Thyroid gland (tissue), 4 donors: ENCODE measurements around the gene CBFA2T2. TPM values are rescaled to one million over a fixed set of nuclear protein-coding genes. Genes with fewer than 3 reads are reported as not detected.
"Not testable (repeated sequence)": the region's sequence is repeated elsewhere in the genome, so short reads cannot be mapped to it uniquely, and the experiment has no call there.

Experiments used
- DNase-seq, 2 donors: peaks; one replicate each; pipeline ENCODE4 v3.0.0-alpha.2; 2019
- H3K27ac ChIP-seq, 3 donors: fragments of 200-600 bp; sonication (generic); 1 replicate in 2 of 3; 2 replicates in 1 of 3; pipeline ENCODE4 v1.5.1; 2016 to 2019; ENCODE audit warnings: mild to moderate bottlenecking in 1 of 3, moderate library complexity in 1 of 3
- H3K27me3 ChIP-seq: fragments of 200-600 bp; sonication (generic); one replicate; pipeline ENCODE4 v1.5.1; 2019
- H3K36me3 ChIP-seq, 2 donors: fragments of 200-600 bp; sonication (generic); one replicate each; pipeline ENCODE4 v1.5.1; 2016 to 2019
- H3K4me1 ChIP-seq, 2 donors: fragments of 200-600 bp; sonication (generic); one replicate each; pipeline ENCODE4 v1.5.1; 2017 to 2019
- H3K4me3 ChIP-seq, 3 donors: fragments of 200-600 bp; sonication (generic); replicated peaks in 1 of 3; 1 replicate in 2 of 3; 2 replicates in 1 of 3; pipeline ENCODE4 v1.5.1; 2016; ENCODE audit warnings: mild to moderate bottlenecking in 1 of 3
- H3K9me3 ChIP-seq: fragments of 200-600 bp; sonication (generic); one replicate; pipeline ENCODE4 v1.5.1; 2017
- CTCF ChIP-seq, 6 experiments: fragments of 200-600 bp in 3 of 6; fragments of 450-650 bp in 3 of 6; sonication (generic) in 3 of 6; IDR thresholded peaks; one replicate each; pipeline ENCODE4 v1.5.1; 2016 to 2019; ENCODE audit warnings: antibody characterized with exemption in 6 of 6, mild to moderate bottlenecking in 2 of 6, inconsistent platforms in 1 of 6, moderate library complexity in 1 of 6
- POLR2A ChIP-seq, 2 donors: fragments of 450-650 bp; IDR thresholded peaks; one replicate each; pipeline ENCODE4 v1.6.1; 2017; ENCODE audit warnings: antibody characterized with exemption in 2 of 2, mild to moderate bottlenecking in 2 of 2, moderate library complexity in 1 of 2
- WGBS, 2 donors: methylation state at CpG; one replicate each; pipeline ENCODE4 v1.1.5; 2017; 5-methylcytosine and 5-hydroxymethylcytosine counted together
- intact Hi-C: fragments of 100-400 bp; cut with DNase I; formaldehyde crosslinking; loops from one replicate; pipeline ENCODE4 v1.15.1; 2023
- total RNA-seq, 4 donors: library from RNA; depleted of rRNA; stranded (reverse); fragments of >200 nt; gene quantifications; one replicate each; pipeline ENCODE4 v1.2.3, GENCODE V29; 2016

The CBFA2T2 gene
- total RNA-seq, 4 donors from 2014 or later, result 29.7 to 57.3 (median 35.8) TPM

DNA sequence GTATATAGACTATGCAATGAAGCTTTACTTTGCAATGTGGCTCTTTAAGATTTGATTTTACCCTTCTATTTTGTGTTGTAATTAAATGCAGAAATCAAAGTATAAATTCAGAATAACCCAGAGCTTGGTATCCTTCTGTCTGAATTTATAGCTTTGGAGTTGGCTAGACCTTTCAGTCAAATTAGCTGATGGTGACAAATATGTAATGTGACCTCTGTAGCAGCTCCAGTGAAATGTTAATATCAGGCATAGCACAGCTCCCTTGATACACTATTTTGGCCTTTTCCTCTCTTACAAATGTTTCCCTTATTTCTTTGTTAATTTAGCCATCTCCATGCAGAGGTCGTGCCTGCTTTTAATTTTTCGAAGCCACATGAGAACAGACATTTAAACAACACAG is 11.1 kb downstream of the CBFA2T2 start:
- Histone ChIP-seq H3K27me3 (no peaks in the 10 kb centered on the region), H3K4me3 (no peak overlapping the region), H3K36me3 (no peaks in the 10 kb centered on the region), H3K9me3 (no peaks in the 10 kb centered on the region), H3K4me1 (peaks cover 0 to 14% of the 10 kb centered on the region in 2 donors), H3K27ac (no peak overlapping the region)
- no peak for DNase-seq
- TF ChIP-seq CTCF (IDR thresholded peaks at IDR 0.05) (no peak), POLR2A (IDR thresholded peaks at IDR 0.05) (no peak)
- WGBS, 2 donors, result 72 to 80% methylated on average over 2 of the region's 2 CpGs
- intact Hi-C loops, result no loop called here

GRCh38 chr20:33503564-33503963 is 13.7 kb downstream of the CBFA2T2 start:
- DNase-seq, result no peak
- Histone ChIP-seq H3K4me3 (no peak overlapping the region), H3K27ac (no peak overlapping the region), H3K27me3 (no peaks in the 10 kb centered on the region), H3K4me1 (peaks cover 0 to 10% of the 10 kb centered on the region in 2 donors), H3K9me3 (no peaks in the 10 kb centered on the region), H3K36me3 (no peaks in the 10 kb centered on the region)
- TF ChIP-seq CTCF (IDR thresholded peaks at IDR 0.05) (no peak), POLR2A (IDR thresholded peaks at IDR 0.05) (no peak)
- WGBS, 2 donors, result 94 to 98% methylated on average over 6 of the region's 6 CpGs
- intact Hi-C loops, result no loop called here

GRCh38 chr20:33506576-33506975 is 16.7 kb downstream of the CBFA2T2 start:
- WGBS, 2 donors, result 78 to 81% methylated on average over 2 of the region's 2 CpGs
- intact Hi-C loops, result no loop called here
- H3K27me3 ChIP-seq, result no peaks in the 10 kb centered on the region
- no peak for DNase-seq
- H3K36me3 ChIP-seq, result no peaks in the 10 kb centered on the region
- H3K9me3 ChIP-seq, result no peaks in the 10 kb centered on the region
- H3K4me3 ChIP-seq, result no peak overlapping the region
- no peaks in the 10 kb centered on the region for H3K4me1 ChIP-seq
- H3K27ac ChIP-seq, result no peak overlapping the region
- TF ChIP-seq CTCF (IDR thresholded peaks at IDR 0.05), result no peak

GRCh38 chr20:33507461-33507860 is 17.6 kb downstream of the CBFA2T2 start:
- no peaks in the 10 kb centered on the region for H3K27me3 ChIP-seq
- no peak overlapping the region for H3K27ac ChIP-seq
- 90 to 91% methylated on average over 3 of the region's 3 CpGs for WGBS, 2 donors
- DNase-seq, result no peak
- H3K9me3 ChIP-seq, result no peaks in the 10 kb centered on the region
- H3K36me3 ChIP-seq, result no peaks in the 10 kb centered on the region
- H3K4me1 ChIP-seq, result no peaks in the 10 kb centered on the region
- H3K4me3 ChIP-seq, result no peak overlapping the region
- intact Hi-C loops, result no loop called here
- no peak for TF ChIP-seq CTCF (IDR thresholded peaks at IDR 0.05)

DNA sequence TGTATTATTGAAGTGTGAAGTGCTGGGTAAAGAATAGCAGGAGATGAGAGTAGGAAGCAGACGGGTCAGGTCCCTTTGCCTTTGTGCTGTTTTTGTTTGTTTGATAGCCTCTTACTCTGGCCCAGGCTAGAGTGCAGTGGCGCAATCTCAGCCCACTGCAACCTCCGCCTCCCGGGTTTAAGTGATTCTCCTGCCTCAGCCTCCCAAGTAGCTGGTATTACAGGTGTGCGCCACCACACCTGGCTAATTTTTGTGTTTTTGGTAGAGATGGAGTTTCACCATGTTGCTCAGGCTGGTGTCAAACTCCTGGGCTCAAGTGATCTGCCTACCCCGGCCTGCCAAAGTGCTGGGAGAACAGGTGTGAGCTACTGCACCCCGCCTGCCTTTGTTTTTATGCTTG is 18.1 kb downstream of the CBFA2T2 start:
- H3K36me3 ChIP-seq, intact Hi-C loops, H3K27me3 ChIP-seq, H3K9me3 ChIP-seq, H3K27ac ChIP-seq, H3K4me3 ChIP-seq, H3K4me1 ChIP-seq, DNase-seq: not testable (repeated sequence)
- WGBS, 2 donors, result 92 to 93% methylated on average over 7 of the region's 7 CpGs

DNA sequence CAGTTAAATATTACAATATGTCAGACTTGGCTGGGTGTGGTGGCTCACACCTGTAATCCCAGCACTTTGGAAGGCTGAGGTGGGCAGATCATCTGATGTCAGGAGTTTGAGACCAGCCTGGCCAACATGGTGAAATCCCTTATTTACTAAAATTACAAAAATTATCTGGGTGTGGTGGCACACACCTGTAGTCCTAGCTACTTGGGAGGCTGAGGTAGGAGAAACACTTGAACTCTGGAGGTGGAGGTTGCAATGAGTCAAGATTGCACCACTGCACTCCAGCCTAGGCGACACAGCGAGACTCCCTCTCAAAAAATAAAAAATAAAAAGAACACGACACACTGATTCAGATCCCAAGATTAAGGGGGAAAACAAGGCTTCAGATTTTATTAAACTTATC is 19.2 kb downstream of the CBFA2T2 start:
- H3K27ac ChIP-seq, DNase-seq, H3K4me3 ChIP-seq, H3K4me1 ChIP-seq, intact Hi-C loops, H3K36me3 ChIP-seq, H3K27me3 ChIP-seq, H3K9me3 ChIP-seq: not testable (repeated sequence)
- WGBS, 2 donors, result 98% methylated on average over 3 of the region's 3 CpGs

DNA sequence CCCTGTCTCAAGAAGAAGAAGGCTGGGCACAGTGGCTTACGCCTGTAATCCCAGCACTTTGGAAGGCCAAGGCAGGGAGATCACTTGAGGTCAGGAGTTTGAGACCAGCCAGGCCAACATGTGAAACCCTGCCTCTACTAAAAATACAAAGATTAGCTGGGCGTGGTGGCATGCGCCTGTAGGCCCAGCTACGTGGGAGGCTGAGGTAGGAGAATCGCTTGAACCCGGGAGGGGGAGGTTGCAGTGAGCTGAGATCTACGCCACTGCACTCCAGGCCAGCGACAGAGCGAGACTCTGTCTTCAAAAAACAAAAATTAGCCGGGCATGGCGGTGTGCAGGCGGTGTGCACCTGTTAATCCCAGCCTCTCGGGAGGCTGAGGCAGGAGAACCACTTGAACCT is 22.0 kb downstream of the CBFA2T2 start:
- 95 to 96% methylated on average over 12 to 13 of the region's 13 CpGs for WGBS, 2 donors
- H3K36me3 ChIP-seq, H3K9me3 ChIP-seq, H3K27me3 ChIP-seq, H3K4me3 ChIP-seq, DNase-seq, intact Hi-C loops, H3K4me1 ChIP-seq, H3K27ac ChIP-seq: not testable (repeated sequence)
